ENCODE measurements around the gene CCDC40. TPM values are rescaled to one million over a fixed set of nuclear protein-coding genes. Genes with fewer than 3 reads are reported as not detected.

CCDC40 gene
- total and polyA plus RNA-seq, 2 of the 13 experiments (the other 11 are each of a cell fraction or from before 2014, with no cell fraction given) = 4.1 to 5.5 TPM

DNA sequence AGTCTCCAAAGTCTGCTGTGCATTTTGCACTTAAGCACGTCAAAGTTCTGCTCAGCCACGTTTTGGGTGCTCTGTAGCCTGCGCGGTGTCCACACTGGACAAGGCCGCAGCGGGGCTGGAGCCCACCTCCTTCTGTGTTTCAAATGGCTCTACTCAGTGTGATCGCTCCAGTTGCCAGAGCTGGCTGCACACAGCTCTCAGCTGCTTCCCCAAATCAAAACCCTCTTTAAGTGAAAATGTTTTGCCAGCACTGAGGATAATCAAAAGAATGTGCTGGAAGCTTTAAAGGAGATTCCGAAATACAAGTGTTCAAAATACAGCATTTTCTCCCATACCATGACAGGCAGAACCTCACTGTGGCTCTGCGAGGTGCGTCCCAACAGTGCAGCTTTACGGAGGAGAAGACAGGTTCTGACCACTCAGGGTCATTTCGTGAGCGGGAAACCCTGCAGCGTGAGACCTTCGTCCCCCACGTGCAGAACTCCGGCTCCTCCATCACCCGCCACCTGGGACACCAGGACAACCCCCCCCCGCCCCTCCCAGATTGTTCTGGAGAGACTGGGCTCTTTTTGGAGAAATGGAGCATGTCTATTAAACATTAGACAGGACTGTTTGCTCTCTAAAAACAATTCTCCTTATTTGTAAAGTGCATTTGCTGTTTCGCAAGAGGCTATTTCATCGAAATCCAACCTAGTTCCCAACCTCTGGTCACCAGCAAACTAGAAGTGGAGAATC lies 17.4 kb upstream of the CCDC40 start (continued):
- no peak for TF ChIP-seq ZNF570 (CRISPR knock-in tag; IDR thresholded peaks at IDR 0.05; ENCODE audit: borderline replicate concordance)
- TF ChIP-seq, protein P1, sequence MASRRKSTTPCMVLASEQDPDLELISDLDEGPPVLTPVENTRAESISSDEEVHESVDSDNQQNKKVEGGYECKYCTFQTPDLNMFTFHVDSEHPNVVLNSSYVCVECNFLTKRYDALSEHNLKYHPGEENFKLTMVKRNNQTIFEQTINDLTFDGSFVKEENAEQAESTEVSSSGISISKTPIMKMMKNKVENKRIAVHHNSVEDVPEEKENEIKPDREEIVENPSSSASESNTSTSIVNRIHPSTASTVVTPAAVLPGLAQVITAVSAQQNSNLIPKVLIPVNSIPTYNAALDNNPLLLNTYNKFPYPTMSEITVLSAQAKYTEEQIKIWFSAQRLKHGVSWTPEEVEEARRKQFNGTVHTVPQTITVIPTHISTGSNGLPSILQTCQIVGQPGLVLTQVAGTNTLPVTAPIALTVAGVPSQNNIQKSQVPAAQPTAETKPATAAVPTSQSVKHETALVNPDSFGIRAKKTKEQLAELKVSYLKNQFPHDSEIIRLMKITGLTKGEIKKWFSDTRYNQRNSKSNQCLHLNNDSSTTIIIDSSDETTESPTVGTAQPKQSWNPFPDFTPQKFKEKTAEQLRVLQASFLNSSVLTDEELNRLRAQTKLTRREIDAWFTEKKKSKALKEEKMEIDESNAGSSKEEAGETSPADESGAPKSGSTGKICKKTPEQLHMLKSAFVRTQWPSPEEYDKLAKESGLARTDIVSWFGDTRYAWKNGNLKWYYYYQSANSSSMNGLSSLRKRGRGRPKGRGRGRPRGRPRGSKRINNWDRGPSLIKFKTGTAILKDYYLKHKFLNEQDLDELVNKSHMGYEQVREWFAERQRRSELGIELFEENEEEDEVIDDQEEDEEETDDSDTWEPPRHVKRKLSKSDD (CRISPR knock-in tag; IDR thresholded peaks at IDR 0.05; ENCODE audit: low read depth) = 0 out of 2 replicates have a peak, but pooled peaks have one; percentile 83
- TF ChIP-seq MBNL3 (CRISPR knock-in tag; conservative IDR thresholded peaks at IDR 0.05) = no peak
- TF ChIP-seq NR1H2 (CRISPR knock-in tag; IDR thresholded peaks at IDR 0.05; ENCODE audit: borderline replicate concordance, low read depth) = no peak
- TF ChIP-seq, protein P2, sequence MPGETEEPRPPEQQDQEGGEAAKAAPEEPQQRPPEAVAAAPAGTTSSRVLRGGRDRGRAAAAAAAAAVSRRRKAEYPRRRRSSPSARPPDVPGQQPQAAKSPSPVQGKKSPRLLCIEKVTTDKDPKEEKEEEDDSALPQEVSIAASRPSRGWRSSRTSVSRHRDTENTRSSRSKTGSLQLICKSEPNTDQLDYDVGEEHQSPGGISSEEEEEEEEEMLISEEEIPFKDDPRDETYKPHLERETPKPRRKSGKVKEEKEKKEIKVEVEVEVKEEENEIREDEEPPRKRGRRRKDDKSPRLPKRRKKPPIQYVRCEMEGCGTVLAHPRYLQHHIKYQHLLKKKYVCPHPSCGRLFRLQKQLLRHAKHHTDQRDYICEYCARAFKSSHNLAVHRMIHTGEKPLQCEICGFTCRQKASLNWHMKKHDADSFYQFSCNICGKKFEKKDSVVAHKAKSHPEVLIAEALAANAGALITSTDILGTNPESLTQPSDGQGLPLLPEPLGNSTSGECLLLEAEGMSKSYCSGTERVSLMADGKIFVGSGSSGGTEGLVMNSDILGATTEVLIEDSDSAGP (CRISPR knock-in tag; IDR thresholded peaks at IDR 0.05; ENCODE audit: borderline replicate concordance) = peak; percentile 21
- TF ChIP-seq, protein P3, sequence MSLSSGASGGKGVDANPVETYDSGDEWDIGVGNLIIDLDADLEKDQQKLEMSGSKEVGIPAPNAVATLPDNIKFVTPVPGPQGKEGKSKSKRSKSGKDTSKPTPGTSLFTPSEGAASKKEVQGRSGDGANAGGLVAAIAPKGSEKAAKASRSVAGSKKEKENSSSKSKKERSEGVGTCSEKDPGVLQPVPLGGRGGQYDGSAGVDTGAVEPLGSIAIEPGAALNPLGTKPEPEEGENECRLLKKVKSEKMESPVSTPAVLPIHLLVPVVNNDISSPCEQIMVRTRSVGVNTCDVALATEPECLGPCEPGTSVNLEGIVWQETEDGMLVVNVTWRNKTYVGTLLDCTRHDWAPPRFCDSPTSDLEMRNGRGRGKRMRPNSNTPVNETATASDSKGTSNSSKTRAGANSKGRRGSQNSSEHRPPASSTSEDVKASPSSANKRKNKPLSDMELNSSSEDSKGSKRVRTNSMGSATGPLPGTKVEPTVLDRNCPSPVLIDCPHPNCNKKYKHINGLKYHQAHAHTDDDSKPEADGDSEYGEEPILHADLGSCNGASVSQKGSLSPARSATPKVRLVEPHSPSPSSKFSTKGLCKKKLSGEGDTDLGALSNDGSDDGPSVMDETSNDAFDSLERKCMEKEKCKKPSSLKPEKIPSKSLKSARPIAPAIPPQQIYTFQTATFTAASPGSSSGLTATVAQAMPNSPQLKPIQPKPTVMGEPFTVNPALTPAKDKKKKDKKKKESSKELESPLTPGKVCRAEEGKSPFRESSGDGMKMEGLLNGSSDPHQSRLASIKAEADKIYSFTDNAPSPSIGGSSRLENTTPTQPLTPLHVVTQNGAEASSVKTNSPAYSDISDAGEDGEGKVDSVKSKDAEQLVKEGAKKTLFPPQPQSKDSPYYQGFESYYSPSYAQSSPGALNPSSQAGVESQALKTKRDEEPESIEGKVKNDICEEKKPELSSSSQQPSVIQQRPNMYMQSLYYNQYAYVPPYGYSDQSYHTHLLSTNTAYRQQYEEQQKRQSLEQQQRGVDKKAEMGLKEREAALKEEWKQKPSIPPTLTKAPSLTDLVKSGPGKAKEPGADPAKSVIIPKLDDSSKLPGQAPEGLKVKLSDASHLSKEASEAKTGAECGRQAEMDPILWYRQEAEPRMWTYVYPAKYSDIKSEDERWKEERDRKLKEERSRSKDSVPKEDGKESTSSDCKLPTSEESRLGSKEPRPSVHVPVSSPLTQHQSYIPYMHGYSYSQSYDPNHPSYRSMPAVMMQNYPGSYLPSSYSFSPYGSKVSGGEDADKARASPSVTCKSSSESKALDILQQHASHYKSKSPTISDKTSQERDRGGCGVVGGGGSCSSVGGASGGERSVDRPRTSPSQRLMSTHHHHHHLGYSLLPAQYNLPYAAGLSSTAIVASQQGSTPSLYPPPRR (CRISPR knock-in tag; IDR thresholded peaks at IDR 0.05; ENCODE audit: borderline replicate concordance) = peak; percentile 46; the same call in 1 of the 2 replicates
- TF ChIP-seq ZNF776 (CRISPR knock-in tag; IDR thresholded peaks at IDR 0.05) = no peak
- peak; percentile 67 for TF ChIP-seq FOXC1 (CRISPR knock-in tag; IDR thresholded peaks at IDR 0.05; ENCODE audit: borderline replicate concordance)
- no peak for TF ChIP-seq KLF12 (CRISPR knock-in tag; IDR thresholded peaks at IDR 0.05; ENCODE audit: borderline replicate concordance)
- no peak for TF ChIP-seq SKI (IDR thresholded peaks at IDR 0.05; ENCODE audit: partially characterized antibody)
- TF ChIP-seq, protein P4, sequence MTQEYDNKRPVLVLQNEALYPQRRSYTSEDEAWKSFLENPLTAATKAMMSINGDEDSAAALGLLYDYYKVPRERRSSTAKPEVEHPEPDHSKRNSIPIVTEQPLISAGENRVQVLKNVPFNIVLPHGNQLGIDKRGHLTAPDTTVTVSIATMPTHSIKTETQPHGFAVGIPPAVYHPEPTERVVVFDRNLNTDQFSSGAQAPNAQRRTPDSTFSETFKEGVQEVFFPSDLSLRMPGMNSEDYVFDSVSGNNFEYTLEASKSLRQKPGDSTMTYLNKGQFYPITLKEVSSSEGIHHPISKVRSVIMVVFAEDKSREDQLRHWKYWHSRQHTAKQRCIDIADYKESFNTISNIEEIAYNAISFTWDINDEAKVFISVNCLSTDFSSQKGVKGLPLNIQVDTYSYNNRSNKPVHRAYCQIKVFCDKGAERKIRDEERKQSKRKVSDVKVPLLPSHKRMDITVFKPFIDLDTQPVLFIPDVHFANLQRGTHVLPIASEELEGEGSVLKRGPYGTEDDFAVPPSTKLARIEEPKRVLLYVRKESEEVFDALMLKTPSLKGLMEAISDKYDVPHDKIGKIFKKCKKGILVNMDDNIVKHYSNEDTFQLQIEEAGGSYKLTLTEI (CRISPR knock-in tag; conservative IDR thresholded peaks at IDR 0.05) = no peak
- no peak for TF ChIP-seq YY1 (IDR thresholded peaks at IDR 0.05; ENCODE audit: insufficient read depth, insufficient replicate concordance, low read depth, low read length)
- 0 out of 2 replicates have a peak, but pooled peaks have one; percentile 72 for TF ChIP-seq ZNF557 (CRISPR knock-in tag; IDR thresholded peaks at IDR 0.05)
- TF ChIP-seq ZNF891 (CRISPR knock-in tag; IDR thresholded peaks at IDR 0.05) = peak; percentile 87; the same call in 1 of the 2 replicates
- no peak for TF ChIP-seq RFX5 (IDR thresholded peaks at IDR 0.05; ENCODE audit: low read depth, low read length)
